Sciatic nerve (tissue), 2 donors: ENCODE measurements around the gene GPC1. TPM values are rescaled to one million over a fixed set of nuclear protein-coding genes. Genes with fewer than 3 reads are reported as not detected.

Experiments
- ATAC-seq: fragments of 200-7000 bp; cut with Tn5 transposase; one replicate; pipeline ENCODE4 v1.9.1; 2020; ENCODE audit warnings: mild to moderate bottlenecking, moderate library complexity
- DNase-seq: peaks from one replicate; pipeline ENCODE4 v3.0.0-alpha.2; 2020; ENCODE audit warnings: low spot score
- intact Hi-C: fragments of 100-400 bp; cut with DNase I; formaldehyde crosslinking; loops from one replicate; pipeline ENCODE4 v1.14.2; 2022
- total RNA-seq: library from RNA; stranded (reverse); fragmentation: NEBNext Ultra II Directional; extraction: Animal tissue kit (Norgen Biotek cat#: 25700); gene quantifications from one replicate; pipeline ENCODE4 v1.2.1, GENCODE V29; 2021
- donor health status: DM: no; HTN: no; CAD: no.
- donor health status: DM: no; HTN: no; CAD: no.

The GPC1 gene
- total RNA-seq, 1 donor from 2014 or later, result 85.4 TPM

DNA sequence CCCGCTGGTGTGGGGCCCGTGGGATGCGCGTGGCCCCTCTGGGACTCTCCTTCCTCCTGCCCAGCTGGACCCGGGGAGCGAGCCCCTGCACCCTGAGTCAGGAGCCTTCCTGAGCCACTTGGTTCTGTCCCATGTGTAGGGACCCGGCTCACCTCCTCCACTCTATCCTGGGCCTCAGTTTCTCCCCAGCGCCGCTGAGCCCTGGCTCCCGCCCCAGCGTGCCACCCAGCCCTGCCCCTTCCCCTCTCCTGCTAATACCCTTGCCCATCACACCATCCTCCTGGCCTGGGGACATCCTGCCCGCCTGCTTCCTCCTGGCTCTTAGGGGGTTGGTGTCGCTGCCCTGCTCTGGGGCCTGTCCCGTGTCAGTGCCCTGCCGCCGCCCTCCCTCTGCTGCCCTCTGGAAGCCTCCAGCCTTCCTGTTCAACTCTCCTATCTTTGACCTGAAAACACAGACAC, 24.8 kb downstream of the GPC1 start:
- intact Hi-C loops, result no loop called here
- no peak for ATAC-seq
- DNase-seq, result peak; percentile 50

DNA sequence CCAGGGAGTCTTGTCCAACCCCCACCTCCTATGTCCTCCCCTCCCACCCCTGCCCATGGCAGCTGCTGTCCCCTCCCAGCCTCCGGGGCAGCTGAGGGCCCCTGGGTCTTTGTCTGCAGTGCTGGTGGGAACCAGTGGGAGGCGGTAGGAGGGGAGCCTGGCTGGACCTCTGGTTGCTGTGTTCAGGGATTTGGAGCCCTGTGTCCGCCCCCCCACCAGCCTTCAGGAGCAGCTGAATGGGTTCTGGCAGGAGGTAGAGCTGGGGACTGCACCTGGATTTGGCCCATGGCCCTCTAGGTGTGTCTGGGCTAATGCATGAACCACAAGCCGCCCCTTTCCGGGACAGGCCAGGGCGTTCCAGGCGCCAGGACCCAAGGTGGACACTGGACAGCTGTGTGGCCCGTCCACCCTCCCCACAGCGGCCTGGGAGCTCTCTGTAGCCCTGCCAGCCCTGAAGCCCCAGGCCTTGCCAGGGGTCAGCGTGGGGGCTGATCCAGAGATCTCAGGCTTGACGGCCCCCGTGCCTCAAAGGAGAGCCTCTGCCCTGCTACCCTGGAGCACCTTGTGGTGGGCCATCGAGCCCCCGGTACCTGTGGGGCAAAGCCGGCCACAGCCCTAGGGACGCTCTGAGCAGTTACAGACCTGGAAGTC, 25.4 kb downstream of the GPC1 start:
- DNase-seq (peak; percentile 53), ATAC-seq (no peak)
- intact Hi-C loops, result no loop called here

DNA sequence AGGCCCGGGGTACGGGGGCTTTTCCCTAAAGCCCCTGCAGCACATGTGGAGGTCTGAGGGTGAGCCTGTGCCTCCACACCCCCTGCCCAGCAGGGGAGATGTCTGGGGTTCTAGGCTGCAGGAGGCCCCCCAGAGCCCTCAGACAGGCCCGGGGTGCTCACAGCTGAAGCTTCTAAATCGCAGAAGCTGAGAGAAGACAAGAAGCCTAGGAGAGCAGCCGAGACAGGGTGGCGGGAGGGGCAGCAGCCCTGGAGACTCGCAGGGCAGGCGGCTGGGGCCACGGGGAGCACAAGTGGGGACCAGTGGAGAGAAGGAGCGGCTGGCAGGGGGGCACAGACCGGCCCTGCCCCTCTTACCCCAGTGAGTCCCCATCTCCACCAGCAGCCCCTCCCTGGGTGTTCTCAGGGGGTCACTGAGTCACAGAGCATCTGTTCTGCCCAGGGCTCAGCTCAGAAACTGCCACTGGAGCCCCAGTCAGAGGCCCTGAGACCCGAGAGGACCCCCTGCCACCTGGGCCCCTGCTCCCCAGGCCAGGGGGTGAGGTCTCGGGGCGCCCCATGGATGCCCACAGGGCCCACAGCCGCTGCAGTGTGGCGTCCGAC, 26.1 kb downstream of the GPC1 start:
- intact Hi-C loops, result no loop called here
- no peak for DNase-seq

DNA sequence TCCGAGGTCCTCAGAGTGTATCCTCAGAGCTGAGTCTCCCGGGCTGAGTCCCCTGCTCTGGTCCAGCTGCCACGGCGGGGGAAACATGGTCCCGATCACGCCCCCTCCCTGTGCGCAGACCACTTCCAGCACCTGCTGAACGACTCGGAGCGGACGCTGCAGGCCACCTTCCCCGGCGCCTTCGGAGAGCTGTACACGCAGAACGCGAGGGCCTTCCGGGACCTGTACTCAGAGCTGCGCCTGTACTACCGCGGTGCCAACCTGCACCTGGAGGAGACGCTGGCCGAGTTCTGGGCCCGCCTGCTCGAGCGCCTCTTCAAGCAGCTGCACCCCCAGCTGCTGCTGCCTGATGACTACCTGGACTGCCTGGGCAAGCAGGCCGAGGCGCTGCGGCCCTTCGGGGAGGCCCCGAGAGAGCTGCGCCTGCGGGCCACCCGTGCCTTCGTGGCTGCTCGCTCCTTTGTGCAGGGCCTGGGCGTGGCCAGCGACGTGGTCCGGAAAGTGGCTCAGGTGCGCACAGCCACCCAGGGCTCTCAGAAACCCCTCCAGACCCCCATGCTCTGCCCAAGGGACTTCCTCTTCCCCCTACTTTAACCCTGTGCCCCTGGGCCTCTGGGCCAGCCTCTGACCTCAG, 26.7 kb downstream of the GPC1 start:
- intact Hi-C loops, result no loop called here
- DNase-seq (peak; percentile 60), ATAC-seq (no peak)

More for the DNA sequence above, 26.1 kb downstream of the GPC1 start:
- no peak for ATAC-seq

DNA sequence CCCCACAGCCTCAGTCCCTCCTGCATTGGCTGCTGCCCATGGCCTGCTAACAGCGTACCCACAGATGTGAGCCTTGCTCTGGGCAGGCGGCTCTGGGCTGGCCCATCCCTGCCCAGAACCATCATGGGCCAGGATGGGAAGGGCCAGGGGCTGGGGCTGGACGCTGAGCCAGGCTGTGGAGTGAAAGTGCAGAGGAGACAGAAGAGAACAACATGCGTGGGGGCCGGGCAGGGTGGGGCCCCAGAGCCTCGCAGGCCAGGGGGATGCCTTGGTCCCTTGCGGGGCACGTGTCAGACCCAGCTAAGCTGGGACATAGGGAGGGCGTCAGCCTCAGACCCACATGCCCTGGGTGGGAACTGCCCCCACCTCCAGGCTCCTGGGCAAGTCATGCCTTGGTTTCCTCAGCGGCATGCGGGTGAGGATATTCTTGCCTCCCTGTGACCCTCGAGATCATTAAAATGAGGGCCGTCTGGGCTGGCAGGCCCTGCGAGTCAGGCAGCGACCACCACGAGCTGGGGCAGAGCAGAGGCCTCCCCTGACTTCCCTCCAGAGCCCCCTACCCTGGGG, 27.3 kb downstream of the GPC1 start:
- DNase-seq, result peak; percentile 49

DNA sequence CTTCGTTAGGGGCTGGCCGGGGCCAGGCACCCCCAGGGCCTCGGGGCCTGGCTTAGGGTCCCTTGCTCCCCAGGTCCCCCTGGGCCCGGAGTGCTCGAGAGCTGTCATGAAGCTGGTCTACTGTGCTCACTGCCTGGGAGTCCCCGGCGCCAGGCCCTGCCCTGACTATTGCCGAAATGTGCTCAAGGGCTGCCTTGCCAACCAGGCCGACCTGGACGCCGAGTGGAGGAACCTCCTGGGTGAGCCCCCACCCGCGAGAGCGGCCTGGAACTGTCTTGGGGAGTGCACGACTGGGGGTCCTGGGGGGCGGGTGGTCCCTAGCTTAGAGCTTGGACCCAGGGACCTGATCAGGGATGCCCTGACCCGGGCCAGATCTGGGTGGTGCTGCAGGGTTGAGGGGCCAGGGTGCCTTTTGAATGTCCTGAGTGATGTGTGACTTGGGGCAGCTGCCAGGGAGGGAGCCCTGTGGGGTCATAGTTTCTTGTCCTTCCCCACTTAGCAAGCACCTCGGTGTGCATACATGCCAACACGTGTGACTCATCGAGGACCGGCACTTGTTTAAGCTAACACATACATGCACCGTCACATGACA, 27.9 kb downstream of the GPC1 start:
- DNase-seq, result peak; percentile 53
- intact Hi-C loops, result no loop called here
- no peak for ATAC-seq

More for the DNA sequence above, 27.3 kb downstream of the GPC1 start:
- ATAC-seq, result no peak
- intact Hi-C loops, result no loop called here

DNA sequence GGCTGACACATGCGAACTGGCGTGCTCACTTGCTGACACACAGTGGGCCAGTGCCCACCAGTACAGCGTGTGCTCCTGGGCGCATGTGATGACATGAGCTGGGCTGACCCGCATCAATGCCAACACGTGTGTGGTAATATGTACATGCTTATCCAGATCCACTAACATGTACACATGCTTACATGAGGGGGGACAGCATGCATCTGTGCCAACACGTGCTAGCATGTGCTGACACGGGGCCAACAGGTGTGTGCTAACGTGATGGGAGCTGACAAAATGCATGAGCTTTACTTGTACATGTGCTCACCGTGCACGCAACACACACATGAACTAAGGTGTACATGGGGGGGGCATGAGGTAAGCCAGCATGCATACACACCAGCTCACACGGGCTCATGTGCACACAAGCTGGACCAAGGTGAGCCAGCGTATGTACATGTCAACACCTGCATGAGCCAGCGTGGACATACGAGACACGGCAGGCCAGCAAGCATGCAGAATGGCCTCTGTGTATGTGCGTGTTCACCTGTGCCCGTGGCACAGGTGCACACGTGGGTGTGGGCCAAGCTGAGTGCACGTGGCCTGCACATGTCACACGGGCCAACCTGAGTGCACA, 28.5 kb downstream of the GPC1 start:
- intact Hi-C loops, result no loop called here
- no peak for ATAC-seq
- peak; percentile 53 for DNase-seq

DNA sequence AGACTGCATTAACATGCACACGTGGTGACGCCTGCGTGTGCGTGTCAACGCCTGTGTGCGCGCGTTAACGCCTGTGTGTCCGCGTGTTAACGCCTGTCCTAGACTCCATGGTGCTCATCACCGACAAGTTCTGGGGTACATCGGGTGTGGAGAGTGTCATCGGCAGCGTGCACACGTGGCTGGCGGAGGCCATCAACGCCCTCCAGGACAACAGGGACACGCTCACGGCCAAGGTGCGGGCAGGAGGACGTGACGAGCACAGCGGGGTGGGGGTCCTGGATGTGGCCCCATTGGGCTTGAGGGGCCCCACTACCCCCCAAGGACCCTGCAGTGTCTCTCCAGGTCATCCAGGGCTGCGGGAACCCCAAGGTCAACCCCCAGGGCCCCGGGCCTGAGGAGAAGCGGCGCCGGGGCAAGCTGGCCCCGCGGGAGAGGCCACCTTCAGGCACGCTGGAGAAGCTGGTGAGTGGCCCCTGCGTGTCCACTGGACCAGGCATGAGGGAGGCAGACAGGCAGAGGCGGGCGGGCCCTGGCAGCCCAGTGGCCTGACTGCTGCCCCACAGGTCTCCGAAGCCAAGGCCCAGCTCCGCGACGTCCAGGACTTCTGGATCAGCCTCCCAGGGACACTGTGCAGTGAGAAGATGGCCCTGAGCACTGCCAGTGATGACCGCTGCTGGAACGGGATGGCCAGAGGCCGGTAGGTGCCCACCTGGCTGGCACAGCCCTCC, 29.2 kb downstream of the GPC1 start:
- DNase-seq (peak; percentile 55), ATAC-seq (no peak)
- intact Hi-C loops, result no loop called here

DNA sequence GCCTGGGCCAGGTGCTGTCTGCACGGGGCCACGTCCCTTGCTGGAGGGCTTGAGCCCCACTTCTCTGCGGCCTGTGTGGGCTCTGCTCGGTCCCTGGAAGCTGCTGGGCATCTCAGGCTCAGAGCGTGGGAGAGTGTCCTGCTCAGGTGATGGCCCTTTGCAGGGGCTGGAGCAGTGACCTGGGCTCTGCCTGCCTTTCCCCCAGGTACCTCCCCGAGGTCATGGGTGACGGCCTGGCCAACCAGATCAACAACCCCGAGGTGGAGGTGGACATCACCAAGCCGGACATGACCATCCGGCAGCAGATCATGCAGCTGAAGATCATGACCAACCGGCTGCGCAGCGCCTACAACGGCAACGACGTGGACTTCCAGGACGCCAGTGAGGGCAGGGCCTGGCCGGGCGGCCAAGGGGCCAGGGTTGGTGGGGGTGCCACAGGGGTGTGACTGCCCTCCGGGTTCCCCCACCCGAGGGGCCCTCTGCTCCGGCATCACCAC, 29.9 kb downstream of the GPC1 start:
- peak; percentile 52 for DNase-seq
- intact Hi-C loops, result no loop called here
- no peak for ATAC-seq

DNA sequence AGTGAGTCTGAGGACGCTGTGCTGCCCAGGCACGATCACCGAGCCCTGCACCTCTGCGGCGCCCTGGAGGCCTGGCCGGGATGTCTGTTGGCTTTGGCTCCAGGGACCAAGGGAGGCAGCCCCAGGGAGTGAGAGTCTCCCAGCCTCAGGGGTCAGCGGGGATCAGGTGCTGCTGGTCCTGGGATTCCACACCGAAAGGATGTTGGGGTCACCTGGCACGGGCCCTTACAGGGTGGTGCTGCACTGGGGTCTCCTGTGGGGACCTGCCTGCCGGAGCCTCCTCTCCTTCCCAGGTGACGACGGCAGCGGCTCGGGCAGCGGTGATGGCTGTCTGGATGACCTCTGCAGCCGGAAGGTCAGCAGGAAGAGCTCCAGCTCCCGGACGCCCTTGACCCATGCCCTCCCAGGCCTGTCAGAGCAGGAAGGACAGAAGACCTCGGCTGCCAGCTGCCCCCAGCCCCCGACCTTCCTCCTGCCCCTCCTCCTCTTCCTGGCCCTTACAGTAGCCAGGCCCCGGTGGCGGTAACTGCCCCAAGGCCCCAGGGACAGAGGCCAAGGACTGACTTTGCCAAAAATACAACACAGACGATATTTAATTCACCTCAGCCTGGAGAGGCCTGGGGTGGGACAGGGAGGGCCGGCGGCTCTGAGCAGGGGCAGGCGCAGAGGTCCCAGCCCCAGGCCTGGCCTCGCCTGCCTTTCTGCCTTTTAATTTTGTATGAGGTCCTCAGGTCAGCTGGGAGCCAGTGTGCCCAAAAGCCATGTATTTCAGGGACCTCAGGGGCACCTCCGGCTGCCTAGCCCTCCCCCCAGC, 30.5 kb downstream of the GPC1 start:
- ATAC-seq (no peak), DNase-seq (peak; percentile 54)
- intact Hi-C loops, result no loop called here

DNA sequence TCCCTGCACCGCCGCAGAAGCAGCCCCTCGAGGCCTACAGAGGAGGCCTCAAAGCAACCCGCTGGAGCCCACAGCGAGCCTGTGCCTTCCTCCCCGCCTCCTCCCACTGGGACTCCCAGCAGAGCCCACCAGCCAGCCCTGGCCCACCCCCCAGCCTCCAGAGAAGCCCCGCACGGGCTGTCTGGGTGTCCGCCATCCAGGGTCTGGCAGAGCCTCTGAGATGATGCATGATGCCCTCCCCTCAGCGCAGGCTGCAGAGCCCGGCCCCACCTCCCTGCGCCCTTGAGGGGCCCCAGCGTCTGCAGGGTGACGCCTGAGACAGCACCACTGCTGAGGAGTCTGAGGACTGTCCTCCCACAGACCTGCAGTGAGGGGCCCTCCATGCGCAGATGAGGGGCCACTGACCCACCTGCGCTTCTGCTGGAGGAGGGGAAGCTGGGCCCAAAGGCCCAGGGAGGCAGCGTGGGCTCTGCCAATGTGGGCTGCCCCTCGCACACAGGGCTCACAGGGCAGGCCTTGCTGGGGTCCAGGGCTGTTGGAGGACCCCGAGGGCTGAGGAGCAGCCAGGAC, 31.2 kb downstream of the GPC1 start:
- intact Hi-C loops, result no loop called here
- peak; percentile 57 for DNase-seq
- ATAC-seq, result no peak

DNA sequence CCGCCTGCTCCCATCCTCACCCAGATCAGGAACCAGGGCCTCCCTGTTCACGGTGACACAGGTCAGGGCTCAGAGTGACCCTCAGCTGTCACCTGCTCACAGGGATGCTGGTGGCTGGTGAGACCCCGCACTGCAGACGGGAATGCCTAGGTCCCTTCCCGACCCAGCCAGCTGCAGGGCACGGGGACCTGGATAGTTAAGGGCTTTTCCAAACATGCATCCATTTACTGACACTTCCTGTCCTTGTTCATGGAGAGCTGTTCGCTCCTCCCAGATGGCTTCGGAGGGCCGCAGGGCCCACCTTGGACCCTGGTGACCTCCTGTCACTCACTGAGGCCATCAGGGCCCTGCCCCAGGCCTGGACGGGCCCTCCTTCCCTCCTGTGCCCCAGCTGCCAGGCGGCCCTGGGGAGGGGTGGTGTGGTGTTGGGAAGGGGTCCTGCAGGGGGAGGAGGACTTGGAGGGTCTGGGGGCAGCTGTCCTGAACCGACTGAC, 31.7 kb downstream of the GPC1 start:
- intact Hi-C loops, result no loop called here
- ATAC-seq (peak; percentile 2), DNase-seq (peak; percentile 50)

DNA sequence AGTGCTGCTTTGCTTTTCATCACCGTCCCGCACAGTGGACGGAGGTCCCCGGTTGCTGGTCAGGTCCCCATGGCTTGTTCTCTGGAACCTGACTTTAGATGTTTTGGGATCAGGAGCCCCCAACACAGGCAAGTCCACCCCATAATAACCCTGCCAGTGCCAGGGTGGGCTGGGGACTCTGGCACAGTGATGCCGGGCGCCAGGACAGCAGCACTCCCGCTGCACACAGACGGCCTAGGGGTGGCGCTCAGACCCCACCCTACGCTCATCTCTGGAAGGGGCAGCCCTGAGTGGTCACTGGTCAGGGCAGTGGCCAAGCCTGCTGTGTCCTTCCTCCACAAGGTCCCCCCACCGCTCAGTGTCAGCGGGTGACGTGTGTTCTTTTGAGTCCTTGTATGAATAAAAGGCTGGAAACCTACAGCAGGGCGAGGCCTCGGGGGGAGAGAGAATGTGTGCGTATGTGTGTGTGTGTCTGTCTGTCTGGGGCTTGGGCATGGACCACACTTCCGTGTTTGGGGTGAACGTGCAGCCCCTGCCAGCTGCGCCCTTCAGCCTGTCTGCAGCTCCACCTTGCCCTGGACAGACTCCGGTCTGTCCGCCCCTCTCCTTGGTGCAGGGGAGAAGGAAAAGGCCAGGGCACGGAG, 32.3 kb downstream of the GPC1 start:
- intact Hi-C loops, result no loop called here
- ATAC-seq, result no peak
- peak; percentile 53 for DNase-seq

DNA sequence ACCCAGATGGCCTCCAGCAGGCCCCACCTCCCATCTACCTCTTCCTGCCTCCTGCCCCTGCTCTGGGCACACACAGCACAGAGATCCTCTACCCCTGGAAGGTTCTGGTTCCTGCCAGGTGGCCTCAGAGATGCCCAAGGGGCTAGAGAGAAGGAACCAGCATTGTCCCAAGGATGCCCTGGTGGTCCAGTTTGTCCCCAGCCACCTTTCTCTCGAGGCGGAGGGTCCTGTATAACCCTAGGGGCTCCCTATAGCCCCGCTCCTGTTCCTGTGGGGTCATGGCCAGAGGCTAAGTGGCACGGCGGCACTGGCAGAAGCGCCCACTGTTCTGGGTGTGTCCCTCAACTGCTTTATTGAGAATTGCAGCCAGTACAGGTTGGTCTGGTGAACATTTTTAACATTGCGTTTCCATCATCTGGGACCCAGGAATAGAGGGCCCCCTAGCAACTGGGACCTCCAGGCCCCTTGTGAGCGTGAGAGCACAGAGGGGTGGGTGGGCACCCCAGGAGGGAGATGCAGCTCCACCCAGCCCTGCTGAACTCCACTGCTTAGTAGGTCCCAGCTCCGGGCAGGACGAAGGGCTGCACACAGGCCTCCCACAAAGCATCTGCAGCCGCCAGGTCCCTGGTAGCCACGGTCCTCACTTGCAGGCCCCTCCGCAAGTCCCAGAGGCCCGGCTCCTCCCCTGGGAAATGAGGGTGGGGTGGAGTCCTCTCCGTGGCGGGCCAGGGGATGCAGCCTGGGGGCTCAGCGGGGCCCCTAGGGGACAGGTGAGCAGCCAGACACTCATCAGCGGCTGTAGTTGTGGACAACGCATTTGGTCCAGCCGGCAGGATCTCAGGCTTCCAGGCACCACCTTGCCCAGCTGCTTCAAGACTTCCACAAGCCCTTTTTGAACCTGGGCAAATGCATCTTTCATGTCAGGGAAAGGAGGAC, 33.1 kb downstream of the GPC1 start:
- peak; percentile 65 for DNase-seq
- intact Hi-C loops, result no loop called here
- ATAC-seq, result no peak

DNA sequence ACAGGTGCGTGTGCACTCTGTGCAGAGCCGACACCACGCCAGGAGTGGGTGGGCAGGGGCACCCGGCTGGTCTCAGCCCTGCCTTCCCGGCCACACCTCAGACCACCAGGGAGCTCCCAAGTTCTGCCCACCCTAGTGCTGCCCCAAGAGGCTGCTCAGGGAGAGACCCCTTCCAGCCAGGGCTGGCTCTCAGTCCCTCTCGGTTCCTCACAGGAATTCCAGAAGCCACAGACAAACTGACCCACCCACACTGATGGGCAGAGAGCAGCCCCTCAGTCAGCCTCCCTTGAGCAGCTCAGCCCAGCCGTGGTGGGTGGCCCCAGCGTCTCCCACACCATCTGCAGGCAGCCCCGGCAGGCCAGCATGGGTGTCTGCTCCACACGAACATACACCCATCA, 33.8 kb downstream of the GPC1 start:
- DNase-seq, result no peak
- intact Hi-C loops, result no loop called here
- ATAC-seq, result no peak

DNA sequence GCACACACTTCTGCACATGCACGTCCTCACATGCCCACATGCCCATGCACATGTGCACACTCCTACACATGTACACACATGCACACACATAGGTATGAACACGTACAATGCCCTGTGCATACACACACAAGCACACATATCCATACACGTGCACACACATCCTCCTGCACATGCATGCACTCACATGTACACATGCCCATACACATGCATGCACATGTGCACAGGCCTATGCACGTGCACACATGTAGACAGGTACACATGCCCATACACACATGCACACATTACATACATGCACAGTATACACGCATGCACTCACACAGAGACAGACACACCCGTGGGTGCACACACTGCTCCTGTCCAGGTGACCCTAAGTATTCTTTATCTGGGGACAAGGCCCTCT, 34.3 kb downstream of the GPC1 start:
- DNase-seq, result no peak

More for the DNA sequence above, 34.3 kb downstream of the GPC1 start:
- no peak for ATAC-seq
- intact Hi-C loops, result no loop called here
